IMR-90 (cell line): ENCODE results near the gene ETHE1. TPM values are rescaled to one million over a fixed set of nuclear protein-coding genes. Genes with fewer than 3 reads are reported as not detected.

Experiments
- ATAC-seq: fragments of 200-7000 bp; cut with Tn5 transposase; 2 replicates; pipeline ENCODE4 v1.9.1; 2020; ENCODE audit warnings: low read depth, mild to moderate bottlenecking, moderate library complexity
- BruUV-seq: library from RNA; stranded (reverse); fragments of 400-500 nt; replicated peaks from 2 replicates; lab custom pipeline; 2021; lab: Mats Ljungman, UMichigan
- CTCF ChIA-PET: fragments of 300-600 bp; formaldehyde crosslinking; extraction: SDS; loops from one replicate; lab custom pipeline; 2021; ENCODE audit warnings: antibody characterized with exemption; lab: Yijun Ruan, JAX
- POLR2A ChIA-PET: fragments of 300-600 bp; sonication (Branson Sonifier 250); formaldehyde crosslinking; loops from one replicate; lab custom pipeline; 2022; ENCODE audit warnings: antibody characterized with exemption; ENCODE audit not compliant: unreplicated experiment; lab: Charles Lee
- DNase-seq: peaks from one replicate; pipeline ENCODE4 v3.0.0; 2013
- H2AFZ ChIP-seq: replicated peaks from 2 replicates; pipeline ENCODE3; 2013; ENCODE audit warnings: low read length, mild to moderate bottlenecking; ENCODE audit not compliant: poor library complexity
- H2AK5ac ChIP-seq: 2 replicates; pipeline ENCODE4 v1.6.1; 2013; ENCODE audit warnings: low read depth, low read length, inconsistent platforms
- H2AK9ac ChIP-seq: replicated peaks from 2 replicates; pipeline ENCODE3; 2013; ENCODE audit warnings: mild to moderate bottlenecking, low read depth, low read length, moderate library complexity; ENCODE audit not compliant: poor library complexity
- H2BK120ac ChIP-seq: 2 replicates; pipeline ENCODE4 v1.6.1; 2013; ENCODE audit warnings: low read depth, low read length, inconsistent platforms
- H2BK15ac ChIP-seq: 3 replicates; pipeline ENCODE4 v1.6.1; 2013; ENCODE audit warnings: low read depth, low read length, inconsistent platforms
- H2BK20ac ChIP-seq: 2 replicates; pipeline ENCODE4 v1.6.1; 2013; ENCODE audit warnings: low read depth, mild to moderate bottlenecking, inconsistent platforms, low read length, moderate library complexity
- H2BK5ac ChIP-seq: 2 replicates; pipeline ENCODE4 v1.6.1; 2013; ENCODE audit warnings: mild to moderate bottlenecking, low read depth, low read length, inconsistent platforms; ENCODE audit not compliant: poor library complexity, severe bottlenecking
- H3K14ac ChIP-seq: replicated peaks from 2 replicates; pipeline ENCODE4 v1.6.1; 2013; ENCODE audit warnings: low read depth, low read length, inconsistent platforms
- H3K18ac ChIP-seq: 2 replicates; pipeline ENCODE4 v1.6.1; 2013; ENCODE audit warnings: low read depth, low read length, control low read depth
- H3K23ac ChIP-seq: 2 replicates; pipeline ENCODE4 v1.6.1; 2013; ENCODE audit warnings: low read depth, low read length, inconsistent platforms
- H3K27ac ChIP-seq: 2 replicates; pipeline ENCODE4 v1.5.1; 2013; ENCODE audit warnings: mild to moderate bottlenecking, control low read depth, low read length; ENCODE audit not compliant: insufficient read depth
- H3K27me3 ChIP-seq: 2 replicates; pipeline ENCODE4 v1.6.1; 2013; ENCODE audit warnings: low read length; ENCODE audit not compliant: control insufficient read depth, insufficient read depth
- H3K36me3 ChIP-seq: 2 replicates; pipeline ENCODE4 v1.6.1; 2013; ENCODE audit warnings: low read length, mixed read lengths; ENCODE audit not compliant: control insufficient read depth, insufficient read depth
- H3K4ac ChIP-seq: 2 replicates; pipeline ENCODE4 v1.6.1; 2013; ENCODE audit warnings: low read depth, low read length, inconsistent platforms
- H3K4me1 ChIP-seq: 2 replicates; pipeline ENCODE4 v1.6.1; 2013; ENCODE audit warnings: low read length, mixed read lengths; ENCODE audit not compliant: control insufficient read depth, insufficient read depth
- H3K4me2 ChIP-seq: 2 replicates; pipeline ENCODE4 v1.6.1; 2013; ENCODE audit warnings: low read depth, mild to moderate bottlenecking, control low read depth, low read length, moderate library complexity
- H3K4me3 ChIP-seq: 2 replicates; pipeline ENCODE4 v1.5.1; 2013; ENCODE audit warnings: low read depth, mild to moderate bottlenecking, control low read depth, low read length, moderate library complexity; ENCODE audit not compliant: insufficient read depth
- H3K56ac ChIP-seq: 2 replicates; pipeline ENCODE4 v1.6.1; 2013; ENCODE audit warnings: low read length, inconsistent platforms; ENCODE audit not compliant: insufficient read depth; ENCODE audit errors: extremely low read depth
- H3K79me1 ChIP-seq, 2 experiments: 2 replicates each; pipeline ENCODE4 v1.6.1; 2013; ENCODE audit warnings: low read length in 2 of 2, inconsistent platforms in 1 of 2, low read depth in 1 of 2
- H3K9ac ChIP-seq: 2 replicates; pipeline ENCODE4 v1.6.1; 2013; ENCODE audit warnings: low read depth, low read length, control low read depth
- H3K9me1 ChIP-seq: 2 replicates; pipeline ENCODE4 v1.6.1; 2013; ENCODE audit warnings: low read length, inconsistent platforms; ENCODE audit not compliant: insufficient read depth
- H3K9me3 ChIP-seq: 2 replicates; pipeline ENCODE4 v1.6.1; 2013; ENCODE audit warnings: low read length; ENCODE audit not compliant: control insufficient read depth, insufficient read depth
- H4K20me1 ChIP-seq: 2 replicates; pipeline ENCODE4 v1.6.1; 2013; ENCODE audit warnings: low read length, inconsistent platforms; ENCODE audit not compliant: insufficient read depth
- H4K5ac ChIP-seq: 2 replicates; pipeline ENCODE4 v1.6.1; 2013; ENCODE audit warnings: mild to moderate bottlenecking, low read depth, low read length, control low read depth
- H4K8ac ChIP-seq, 2 experiments: 2 replicates each; pipeline ENCODE4 v1.6.1; 2013; ENCODE audit warnings: low read depth in 2 of 2, low read length in 2 of 2, control low read depth in 1 of 2, inconsistent platforms in 1 of 2
- H4K91ac ChIP-seq: 2 replicates; pipeline ENCODE4 v1.6.1; 2013; ENCODE audit warnings: low read depth, low read length, inconsistent platforms; ENCODE audit not compliant: insufficient read depth
- FOS ChIP-seq: fragments of 150-350 bp; IDR thresholded peaks from 2 replicates; pipeline ENCODE4 v1.6.1; 2016; ENCODE audit warnings: low read depth, low read length
- MAZ ChIP-seq: IDR thresholded peaks from 2 replicates; pipeline ENCODE4 v1.6.1; 2012; ENCODE audit warnings: low read depth, mild to moderate bottlenecking, low read length, improper control_type of control experiment, moderate library complexity, borderline replicate concordance
- WGBS, 2 experiments: methylation state at CpG; one replicate each; pipeline versions ENCODE4 v1.1.5 to v1.1.7; 2013; ENCODE audit warnings: missing lambda C conversion rate in 2 of 2; ENCODE audit not compliant: insufficient read length in 1 of 2; ENCODE audit errors: extremely low coverage in 2 of 2; 5-methylcytosine and 5-hydroxymethylcytosine counted together
- dilution Hi-C: fragments of 300-500 bp; cut with HindIII; formaldehyde crosslinking; loops from one replicate; pipeline ENCODE4 v1.14.3; 2018; ENCODE audit warnings: low sequenced_read_pairs; ENCODE audit not compliant: unreplicated experiment
- in situ Hi-C: fragments of 300-500 bp; cut with MboI; formaldehyde crosslinking; loops from 3 replicates; pipeline ENCODE4 v1.14.3; 2019; ENCODE audit warnings: low sequenced_read_pairs, inconsistent platforms, mixed read lengths
- intact Hi-C: fragments of 100-400 bp; cut with micrococcal nuclease; formaldehyde crosslinking; loops from 2 replicates; pipeline ENCODE4 v1.10.0; 2022
- polyA plus RNA-seq, 3 experiments: library from polyadenylated mRNA; depleted of rRNA; stranded (reverse); fragments of >200 nt; gene quantifications; 2 replicates each; pipeline ENCODE4 v1.2.3, GENCODE V29; 2012; ENCODE audit warnings: low replicate concordance in 1 of 3
- total RNA-seq: library from RNA; depleted of rRNA; stranded (reverse); fragments of >200 nt; gene quantifications from 2 replicates; pipeline ENCODE4 v1.2.3, GENCODE V29; 2012

Gene ETHE1
- total and polyA plus RNA-seq, 2 of the 4 experiments (the other 2 are of a cell fraction) = 161 to 233 TPM

DNA sequence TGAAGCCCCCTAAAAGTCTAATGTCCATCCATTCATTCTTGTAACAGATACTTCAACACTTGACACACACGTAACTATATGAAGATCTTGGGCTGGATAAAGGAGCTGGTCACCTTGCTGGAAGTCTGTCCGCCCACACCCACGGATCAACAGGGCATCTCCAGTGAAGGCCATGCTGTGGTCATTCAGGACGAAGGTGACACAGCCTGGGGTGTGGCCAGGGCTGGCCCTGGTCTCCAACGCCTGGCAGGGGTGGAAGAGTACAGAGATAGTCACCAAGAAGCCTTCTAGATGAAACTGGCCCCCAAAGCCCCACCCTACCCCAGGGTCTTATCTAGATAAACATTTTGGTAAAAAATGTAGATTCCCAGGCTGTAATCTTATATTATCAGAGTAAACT, 15.7 kb downstream of the ETHE1 start:
- Histone ChIP-seq H2BK5ac (no peak overlapping the region), H3K36me3 (peaks cover 20% of the 10 kb centered on the region), H3K27ac (no peak overlapping the region), H3K9me1 (0 out of 2 replicates have a peak, but pooled peaks cover 3% of the 10 kb centered on the region), H3K4me1 (no peaks in the 10 kb centered on the region), H2BK120ac (no peak overlapping the region), H4K8ac (no peak overlapping the region), H3K23ac (no peak overlapping the region), H3K4me2 (no peak overlapping the region), H2BK15ac (no peak overlapping the region), H4K91ac (no peak overlapping the region), H2BK20ac (no peak overlapping the region), H2AK9ac (no peak overlapping the region), H3K79me1 (peaks cover 3 to 16% of the 10 kb centered on the region in 2 experiments; a peak in 2 of 4 replicates), H3K18ac (no peak overlapping the region), H2AK5ac (no peak overlapping the region), H3K4me3 (no peak overlapping the region), H3K4ac (no peak overlapping the region), H2AFZ (no peak overlapping the region), H3K14ac (no peak overlapping the region), H3K9ac (no peak overlapping the region), H3K27me3 (no peaks in the 10 kb centered on the region), H4K20me1 (no peaks in the 10 kb centered on the region), H3K9me3 (no peaks in the 10 kb centered on the region), H3K56ac (no peak overlapping the region), H4K5ac (no peak overlapping the region)
- whole genome bisulfite sequencing, 2 experiments = no CpG with 5 or more reads among the region's 5 CpGs
- in situ Hi-C loops (no loop called here), dilution Hi-C loops (no loop called here), intact Hi-C loops (no loop called here)
- BruUV-seq = no TSS peak
- CTCF ChIA-PET = no interaction called here
- POLR2A ChIA-PET = no interaction called here
- no peak for ATAC-seq
- no peak for DNase-seq
- TF ChIP-seq FOS (no peak), MAZ (no peak)
